WERI-Rb-1 (cell line): ENCODE results near the gene PIAS1.
"Not testable (repeated sequence)": the region's sequence is repeated elsewhere in the genome, so short reads cannot be mapped to it uniquely, and the experiment has no call there.

ENCODE experiments used
- DNase-seq: peaks from one replicate; pipeline ENCODE4 v3.0.0-alpha.2; 2020
- H3K27ac ChIP-seq: fragments of 250-450 bp; sonication (Bioruptor Pico); 2 replicates; pipeline ENCODE4 v1.5.1; 2020; ENCODE audit warnings: mild to moderate bottlenecking, moderate library complexity
- H3K27me3 ChIP-seq: fragments of 250-450 bp; sonication (Bioruptor Pico); 2 replicates; pipeline ENCODE4 v1.5.1; 2021; ENCODE audit warnings: mild to moderate bottlenecking, low read depth, moderate library complexity; ENCODE audit not compliant: insufficient read depth, severe bottlenecking
- H3K36me3 ChIP-seq: fragments of 250-450 bp; sonication (Bioruptor Pico); 2 replicates; pipeline ENCODE4 v1.5.1; 2020; ENCODE audit warnings: mild to moderate bottlenecking, moderate library complexity
- H3K4me3 ChIP-seq: 2 replicates; pipeline ENCODE4 v1.5.1; 2011; ENCODE audit warnings: low read depth, mild to moderate bottlenecking, control low read depth, low read length
- H3K9me3 ChIP-seq: fragments of 250-450 bp; sonication (Bioruptor Pico); 2 replicates; pipeline ENCODE4 v1.5.1; 2021; ENCODE audit warnings: mild to moderate bottlenecking, moderate library complexity; ENCODE audit not compliant: severe bottlenecking
- CTCF ChIP-seq: IDR thresholded peaks from 2 replicates; pipeline ENCODE4 v1.5.1; 2011; ENCODE audit warnings: low read depth, mild to moderate bottlenecking, control low read depth, inconsistent platforms, low read length

The PIAS1 gene

DNA sequence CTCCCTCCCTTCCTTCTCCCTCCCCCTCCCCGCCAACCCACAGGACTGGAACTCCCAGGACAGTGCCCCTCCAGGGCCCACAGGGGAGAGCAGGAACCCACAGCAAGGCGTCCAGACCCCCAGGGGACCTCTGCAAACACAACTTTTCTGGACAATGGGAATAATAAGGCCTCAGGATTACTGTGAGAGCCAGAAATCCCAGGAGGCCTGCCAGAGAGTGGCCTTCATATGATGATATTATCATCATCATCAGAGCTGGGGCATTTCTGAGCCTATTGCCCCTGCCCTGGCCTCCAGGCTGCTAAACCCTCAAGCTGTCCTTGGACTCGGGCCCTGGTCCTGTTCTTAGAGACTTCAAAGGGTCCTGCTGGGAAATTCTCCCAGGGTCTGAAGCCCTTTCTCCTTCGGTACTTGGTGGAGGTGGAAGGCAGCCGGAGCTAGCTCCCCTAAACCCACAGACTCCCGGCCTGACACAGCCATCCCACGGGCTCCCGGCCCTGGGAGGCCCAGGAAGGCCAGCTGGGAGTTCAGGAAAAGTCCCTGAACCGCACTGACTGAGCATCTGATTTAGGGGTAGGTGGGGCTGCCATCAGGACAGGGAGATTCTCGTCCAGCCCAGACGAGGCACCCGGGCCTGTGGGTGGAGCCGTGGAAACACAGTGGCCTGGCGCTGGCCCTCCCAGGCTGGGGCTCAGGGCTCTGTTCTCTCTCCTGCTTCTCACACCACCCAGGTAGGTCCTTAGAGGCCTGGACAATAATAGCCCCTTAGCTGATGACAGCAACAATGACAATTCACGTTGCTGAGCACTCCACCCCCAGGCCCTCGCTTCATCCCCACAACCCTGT is 146.1 kb downstream of the PIAS1 start:
- H3K27me3 ChIP-seq, result no peaks in the 10 kb centered on the region
- no peak overlapping the region for H3K27ac ChIP-seq
- H3K9me3 ChIP-seq, result no peaks in the 10 kb centered on the region
- H3K4me3 ChIP-seq, result no peak overlapping the region
- peaks cover 3% of the 10 kb centered on the region; the same call in 1 of the 2 replicates for H3K36me3 ChIP-seq
- TF ChIP-seq CTCF, result no peak
- DNase-seq, result no peak

GRCh38 chr15:68201153-68201878 is 147.2 kb downstream of the PIAS1 start:
- TF ChIP-seq CTCF, result no peak
- H3K9me3 ChIP-seq, result no peaks in the 10 kb centered on the region

DNA sequence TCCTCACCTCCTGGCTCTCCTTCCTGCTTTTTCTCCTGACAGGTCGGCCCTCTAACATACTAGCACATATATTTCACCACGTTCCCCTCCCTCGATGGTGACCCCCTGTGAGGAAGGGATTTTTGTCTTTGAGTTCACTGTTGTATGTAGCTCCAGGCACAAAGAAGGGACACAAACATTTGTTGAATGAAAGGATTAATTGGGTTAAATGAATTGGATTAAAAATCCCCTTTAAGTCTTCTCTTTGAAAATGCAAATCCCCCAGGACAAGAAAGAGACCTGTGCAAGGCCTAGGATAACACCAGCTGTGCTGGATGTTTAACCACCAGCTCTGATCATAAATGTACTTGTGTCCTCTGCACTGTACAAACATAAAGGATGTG is 147.8 kb downstream of the PIAS1 start:
- no peak for DNase-seq
- peaks cover 12% of the 10 kb centered on the region; the same call in 1 of the 2 replicates for H3K36me3 ChIP-seq
- H3K27ac ChIP-seq, result peak overlapping the region; percentile 25
- no peak overlapping the region for H3K4me3 ChIP-seq
- no peaks in the 10 kb centered on the region for H3K27me3 ChIP-seq
- H3K9me3 ChIP-seq, result no peaks in the 10 kb centered on the region
- TF ChIP-seq CTCF, result no peak

More at GRCh38 chr15:68201153-68201878, 147.2 kb downstream of the PIAS1 start:
- Histone ChIP-seq H3K4me3 (no peak overlapping the region), H3K27ac (peak overlapping the region; percentile 25), H3K36me3 (peaks cover 9% of the 10 kb centered on the region; the same call in 1 of the 2 replicates), H3K27me3 (no peaks in the 10 kb centered on the region)
- no peak for DNase-seq

- H3K4me3 ChIP-seq, H3K27ac ChIP-seq, H3K9me3 ChIP-seq, H3K27me3 ChIP-seq, DNase-seq: not testable (repeated sequence)
- H3K36me3 ChIP-seq, result peaks cover 21% of the 10 kb centered on the region
Observed at GRCh38 chr15:68202994-68203393, 148.9 kb downstream of the PIAS1 start.

- Histone ChIP-seq H3K4me3 (no peak overlapping the region), H3K27me3 (no peaks in the 10 kb centered on the region), H3K27ac (no peak overlapping the region), H3K9me3 (no peaks in the 10 kb centered on the region), H3K36me3 (peaks cover 26% of the 10 kb centered on the region)
- TF ChIP-seq CTCF, result no peak
- DNase-seq, result no peak
Observed at GRCh38 chr15:68203486-68203885, 149.4 kb downstream of the PIAS1 start.

DNA sequence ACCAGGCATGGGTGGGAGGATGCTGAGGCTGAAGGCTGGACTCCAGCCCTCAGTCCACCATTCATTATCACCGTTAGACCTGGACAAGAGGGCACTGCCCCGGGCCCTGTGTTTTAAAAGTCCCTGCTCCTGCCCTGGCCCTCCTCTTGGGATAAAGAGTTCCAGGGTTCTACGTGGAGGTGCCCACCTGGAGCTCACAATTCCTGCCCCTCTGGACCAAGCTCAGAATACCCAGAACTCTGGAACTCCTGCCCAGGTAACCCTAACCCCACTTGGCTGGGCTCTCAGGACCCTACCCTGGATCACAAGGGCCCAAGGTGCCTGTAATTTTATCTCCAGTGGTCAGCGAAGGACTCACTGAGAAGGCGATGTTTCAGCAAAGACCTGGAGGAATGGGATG is 149.8 kb downstream of the PIAS1 start:
- no peaks in the 10 kb centered on the region for H3K9me3 ChIP-seq
- H3K4me3 ChIP-seq, result no peak overlapping the region
- H3K27me3 ChIP-seq, result no peaks in the 10 kb centered on the region
- H3K27ac ChIP-seq, result no peak overlapping the region
- H3K36me3 ChIP-seq, result peaks cover 28% of the 10 kb centered on the region
- no peak for DNase-seq
- TF ChIP-seq CTCF, result no peak
